GM10266 (cell line): ENCODE results near the gene PISD.

Source experiments
- DNase-seq: peaks from one replicate; pipeline ENCODE4 v3.0.0; 2012; ENCODE audit errors: extremely low spot score
- TF ChIP-seq, protein P1 (sequence below): IDR thresholded peaks from 2 replicates; pipeline ENCODE4 v1.5.1; 2012; ENCODE audit warnings: mild to moderate bottlenecking, low read depth; ENCODE audit not compliant: control insufficient read depth, insufficient read depth; ENCODE audit errors: missing control alignments

The PISD gene

GRCh38 chr22:31612891-31613285, 49.1 kb downstream of the PISD start:
- DNase-seq, result no peak
- TF ChIP-seq, protein P1, sequence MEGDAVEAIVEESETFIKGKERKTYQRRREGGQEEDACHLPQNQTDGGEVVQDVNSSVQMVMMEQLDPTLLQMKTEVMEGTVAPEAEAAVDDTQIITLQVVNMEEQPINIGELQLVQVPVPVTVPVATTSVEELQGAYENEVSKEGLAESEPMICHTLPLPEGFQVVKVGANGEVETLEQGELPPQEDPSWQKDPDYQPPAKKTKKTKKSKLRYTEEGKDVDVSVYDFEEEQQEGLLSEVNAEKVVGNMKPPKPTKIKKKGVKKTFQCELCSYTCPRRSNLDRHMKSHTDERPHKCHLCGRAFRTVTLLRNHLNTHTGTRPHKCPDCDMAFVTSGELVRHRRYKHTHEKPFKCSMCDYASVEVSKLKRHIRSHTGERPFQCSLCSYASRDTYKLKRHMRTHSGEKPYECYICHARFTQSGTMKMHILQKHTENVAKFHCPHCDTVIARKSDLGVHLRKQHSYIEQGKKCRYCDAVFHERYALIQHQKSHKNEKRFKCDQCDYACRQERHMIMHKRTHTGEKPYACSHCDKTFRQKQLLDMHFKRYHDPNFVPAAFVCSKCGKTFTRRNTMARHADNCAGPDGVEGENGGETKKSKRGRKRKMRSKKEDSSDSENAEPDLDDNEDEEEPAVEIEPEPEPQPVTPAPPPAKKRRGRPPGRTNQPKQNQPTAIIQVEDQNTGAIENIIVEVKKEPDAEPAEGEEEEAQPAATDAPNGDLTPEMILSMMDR, result no peak

- TF ChIP-seq, protein P1, result no peak
- DNase-seq, result no peak
These were observed 50.8 kb downstream of the PISD start for GRCh38 chr22:31611061-31611760.

- DNase-seq, result no peak
- TF ChIP-seq, protein P1, result no peak
These were observed 51.4 kb downstream of the PISD start for GRCh38 chr22:31610611-31611010.

- no peak for DNase-seq
- TF ChIP-seq, protein P1, result no peak
These were observed 52.3 kb downstream of the PISD start for GRCh38 chr22:31609716-31610115.

- TF ChIP-seq, protein P1, result no peak
- DNase-seq, result no peak
These were observed 54.3 kb downstream of the PISD start for GRCh38 chr22:31607696-31608095.

- TF ChIP-seq, protein P1, result no peak
- no peak for DNase-seq
These were observed 56.0 kb downstream of the PISD start for GRCh38 chr22:31605851-31606585.
